HepG2 (cell line): Measurements from ENCODE around the gene CLP1. TPM values are rescaled to one million over a fixed set of nuclear protein-coding genes. Genes with fewer than 3 reads are reported as not detected.
A peak's percentile ranks its signal among the peaks of the same experiment; 100 is the strongest.

Experiments used
- ELF3 ChIP-seq: IDR thresholded peaks from 2 replicates; pipeline ENCODE4 v1.6.1; 2016; ENCODE audit warnings: missing genetic modification reagents, missing compliant biosample characterization
- FOXJ3 ChIP-seq: sonication (generic); formaldehyde crosslinking; IDR thresholded peaks from 2 replicates; pipeline ENCODE4 v1.4.0; 2020; ENCODE audit warnings: missing genetic modification reagents, mild to moderate bottlenecking, borderline replicate concordance
- HCFC1 ChIP-seq: fragments of 150-350 bp; IDR thresholded peaks from 2 replicates; pipeline ENCODE4 v1.6.1; 2014; ENCODE audit warnings: low read depth, low read length
- HNF4A ChIP-seq: sonication (generic); formaldehyde crosslinking; IDR thresholded peaks from 2 replicates; pipeline ENCODE4 v1.4.0; 2020; ENCODE audit warnings: missing genetic modification reagents
- IRX3 ChIP-seq: sonication (generic); formaldehyde crosslinking; IDR thresholded peaks from 2 replicates; pipeline ENCODE4 v1.8.1; 2023; ENCODE audit warnings: mild to moderate bottlenecking, low read depth, missing genetic modification reagents, borderline replicate concordance
- KDM3A ChIP-seq: IDR thresholded peaks from 2 replicates; pipeline ENCODE4 v1.6.1; 2018; ENCODE audit warnings: low read depth, missing compliant biosample characterization
- MBD4 ChIP-seq: IDR thresholded peaks from 2 replicates; pipeline ENCODE4 v1.6.1; 2012; ENCODE audit warnings: low read length, inconsistent platforms, borderline replicate concordance
- MYC ChIP-seq: sonication (generic); formaldehyde crosslinking; IDR thresholded peaks from 2 replicates; pipeline ENCODE4 v1.9.0; 2021; ENCODE audit warnings: missing genetic modification reagents, borderline replicate concordance
- NFE2 ChIP-seq: sonication (generic); formaldehyde crosslinking; IDR thresholded peaks from 2 replicates; pipeline ENCODE4 v1.4.0; 2020; ENCODE audit warnings: missing genetic modification reagents
- PAWR ChIP-seq: sonication (generic); formaldehyde crosslinking; IDR thresholded peaks from 2 replicates; pipeline ENCODE4 v1.4.0; 2020; ENCODE audit warnings: missing genetic modification reagents, mild to moderate bottlenecking, borderline replicate concordance
- PHF20 ChIP-seq: sonication (generic); formaldehyde crosslinking; IDR thresholded peaks from 2 replicates; pipeline ENCODE4 v1.5.0; 2020; ENCODE audit warnings: mild to moderate bottlenecking, missing genetic modification reagents
- TP53 ChIP-seq: sonication (generic); formaldehyde crosslinking; conservative IDR thresholded peaks from 2 replicates; pipeline ENCODE4 v1.4.0; 2020; ENCODE audit warnings: missing genetic modification reagents
- WIZ ChIP-seq: sonication (generic); formaldehyde crosslinking; IDR thresholded peaks from 2 replicates; pipeline ENCODE4 v1.5.1; 2020; ENCODE audit warnings: mild to moderate bottlenecking, missing genetic modification reagents
- ZFP90 ChIP-seq: sonication (generic); formaldehyde crosslinking; IDR thresholded peaks from 2 replicates; pipeline ENCODE4 v1.8.0; 2022; ENCODE audit warnings: missing genetic modification reagents, mild to moderate bottlenecking, inconsistent platforms, borderline replicate concordance
- ZMAT3 ChIP-seq: sonication (generic); formaldehyde crosslinking; conservative IDR thresholded peaks from 2 replicates; pipeline ENCODE4 v1.7.0; 2021; ENCODE audit warnings: missing genetic modification reagents
- ZNF552 ChIP-seq: sonication (generic); formaldehyde crosslinking; IDR thresholded peaks from 2 replicates; pipeline ENCODE4 v1.9.0; 2022; ENCODE audit warnings: missing genetic modification reagents, mild to moderate bottlenecking, borderline replicate concordance
- ZNF558 ChIP-seq: sonication (generic); formaldehyde crosslinking; IDR thresholded peaks from 2 replicates; pipeline ENCODE4 v1.9.0; 2022; ENCODE audit warnings: mild to moderate bottlenecking, missing genetic modification reagents, borderline replicate concordance
- polyA plus RNA-seq, 8 experiments: library from polyadenylated mRNA; depleted of rRNA in 3 of 8; stranded (reverse) in 7 of 8; unstranded in 1 of 8; fragments of >200 nt; fragmentation: Illumina TruSeq in 4 of 8; extraction: Trizol in 4 of 8; gene quantifications; 2 replicates each; pipeline versions ENCODE4 v1.2.1 to v1.2.3, GENCODE V29; 2011 to 2016; ENCODE audit warnings: low read depth in 4 of 8, missing spikeins in 1 of 8, mixed read lengths in 1 of 8; ENCODE audit not compliant: insufficient read depth in 1 of 8
- total RNA-seq, 5 experiments: library from RNA; depleted of rRNA; stranded (reverse); fragments of >200 nt; fragmentation: Illumina TruSeq; extraction: Trizol; gene quantifications; 2 replicates each; pipeline ENCODE4 v1.2.3, GENCODE V29; 2016; ENCODE audit warnings: low read depth in 1 of 5
- TF ChIP-seq, protein P1 (sequence below): sonication (generic); formaldehyde crosslinking; IDR thresholded peaks from 2 replicates; pipeline ENCODE4 v1.9.0; 2021; ENCODE audit warnings: missing genetic modification reagents, borderline replicate concordance
- TF ChIP-seq, protein P2 (sequence below): sonication (generic); formaldehyde crosslinking; IDR thresholded peaks from 2 replicates; pipeline ENCODE4 v1.5.0; 2020; ENCODE audit warnings: missing genetic modification reagents, mild to moderate bottlenecking, borderline replicate concordance
- TF ChIP-seq, protein P3 (sequence below): sonication (generic); formaldehyde crosslinking; IDR thresholded peaks from 2 replicates; pipeline ENCODE4 v1.8.0; 2022; ENCODE audit warnings: missing genetic modification reagents, mild to moderate bottlenecking, inconsistent platforms, borderline replicate concordance
- TF ChIP-seq, protein P4 (sequence below): sonication (generic); formaldehyde crosslinking; IDR thresholded peaks from 2 replicates; pipeline ENCODE4 v1.4.0; 2020; ENCODE audit warnings: missing genetic modification reagents

The CLP1 gene
- total and polyA plus RNA-seq, 2 of the 13 experiments (the other 11 are each of a cell fraction or from before 2014, with no cell fraction given): 14.6 to 24.8 TPM

DNA sequence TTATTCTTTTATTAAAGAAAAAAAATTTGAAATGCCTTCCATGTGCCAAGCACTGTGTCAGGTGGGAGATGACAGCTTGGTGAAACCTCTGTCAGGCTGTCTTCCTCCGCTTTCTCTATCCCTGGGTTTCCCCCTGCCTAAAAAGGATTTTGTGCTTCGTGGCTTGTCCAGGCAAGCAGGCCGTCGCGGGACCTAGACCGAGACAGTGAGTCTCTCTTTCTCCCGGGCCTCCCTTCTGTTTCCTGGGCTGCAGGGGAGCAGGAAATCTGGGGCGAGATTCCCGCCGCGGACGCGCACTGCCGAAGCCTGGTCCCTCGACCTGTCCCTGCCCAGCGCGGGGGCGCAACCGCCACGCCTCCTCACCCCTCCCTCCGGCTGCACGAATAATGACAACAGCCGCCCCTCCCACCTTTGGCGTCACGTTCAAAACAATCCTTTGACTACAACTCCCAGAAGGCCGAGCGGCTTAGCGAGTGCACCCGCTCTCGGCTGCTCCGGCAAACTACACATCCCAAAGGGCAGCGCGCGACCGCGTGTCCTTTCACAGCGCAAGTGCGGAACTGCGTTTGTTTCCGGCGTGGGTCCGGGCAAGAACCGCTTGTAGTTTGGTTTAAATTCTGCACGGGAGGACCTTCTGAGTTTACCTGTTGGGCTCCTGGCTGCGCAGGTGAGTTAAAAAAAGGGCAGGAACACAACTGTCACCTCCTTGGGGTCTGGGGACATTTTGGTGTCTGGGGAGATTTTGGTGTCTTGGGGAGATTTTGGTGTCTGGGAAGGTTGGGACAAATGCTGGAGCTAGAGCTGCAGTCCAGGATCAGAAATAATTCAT, at the start of gene CLP1 (continued):
- TF ChIP-seq, protein P1, sequence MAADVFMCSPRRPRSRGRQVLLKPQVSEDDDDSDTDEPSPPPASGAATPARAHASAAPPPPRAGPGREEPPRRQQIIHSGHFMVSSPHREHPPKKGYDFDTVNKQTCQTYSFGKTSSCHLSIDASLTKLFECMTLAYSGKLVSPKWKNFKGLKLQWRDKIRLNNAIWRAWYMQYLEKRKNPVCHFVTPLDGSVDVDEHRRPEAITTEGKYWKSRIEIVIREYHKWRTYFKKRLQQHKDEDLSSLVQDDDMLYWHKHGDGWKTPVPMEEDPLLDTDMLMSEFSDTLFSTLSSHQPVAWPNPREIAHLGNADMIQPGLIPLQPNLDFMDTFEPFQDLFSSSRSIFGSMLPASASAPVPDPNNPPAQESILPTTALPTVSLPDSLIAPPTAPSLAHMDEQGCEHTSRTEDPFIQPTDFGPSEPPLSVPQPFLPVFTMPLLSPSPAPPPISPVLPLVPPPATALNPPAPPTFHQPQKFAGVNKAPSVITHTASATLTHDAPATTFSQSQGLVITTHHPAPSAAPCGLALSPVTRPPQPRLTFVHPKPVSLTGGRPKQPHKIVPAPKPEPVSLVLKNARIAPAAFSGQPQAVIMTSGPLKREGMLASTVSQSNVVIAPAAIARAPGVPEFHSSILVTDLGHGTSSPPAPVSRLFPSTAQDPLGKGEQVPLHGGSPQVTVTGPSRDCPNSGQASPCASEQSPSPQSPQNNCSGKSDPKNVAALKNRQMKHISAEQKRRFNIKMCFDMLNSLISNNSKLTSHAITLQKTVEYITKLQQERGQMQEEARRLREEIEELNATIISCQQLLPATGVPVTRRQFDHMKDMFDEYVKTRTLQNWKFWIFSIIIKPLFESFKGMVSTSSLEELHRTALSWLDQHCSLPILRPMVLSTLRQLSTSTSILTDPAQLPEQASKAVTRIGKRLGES: no peak
- TF ChIP-seq NFE2 (CRISPR knock-in tag) (no peak), MBD4 (no peak), PAWR (CRISPR knock-in tag) (no peak), MYC (peak; percentile 98), WIZ (CRISPR knock-in tag) (peak; percentile 47; the same call in 1 of the 2 replicates), KDM3A (CRISPR knock-in tag) (peak; percentile 75; the same call in 1 of the 2 replicates), ELF3 (CRISPR knock-in tag) (peak; percentile 89; the same call in 1 of the 2 replicates), ZNF552 (CRISPR knock-in tag) (0 out of 2 replicates have a peak, but pooled peaks have one; percentile 35), FOXJ3 (peak; percentile 87; the same call in 1 of the 2 replicates), PHF20 (peak; percentile 89), ZFP90 (no peak), ZNF558 (CRISPR knock-in tag) (no peak), TP53 (0 out of 2 replicates have a peak, but pooled peaks have one; percentile 56), HCFC1 (peak; percentile 99), ZMAT3 (CRISPR knock-in tag) (peak; percentile 71; the same call in 1 of the 2 replicates), HNF4A (CRISPR knock-in tag) (no peak; the same call in 1 of the 2 replicates), IRX3 (CRISPR knock-in tag) (no peak; the same call in 1 of the 2 replicates)
- TF ChIP-seq, protein P2, sequence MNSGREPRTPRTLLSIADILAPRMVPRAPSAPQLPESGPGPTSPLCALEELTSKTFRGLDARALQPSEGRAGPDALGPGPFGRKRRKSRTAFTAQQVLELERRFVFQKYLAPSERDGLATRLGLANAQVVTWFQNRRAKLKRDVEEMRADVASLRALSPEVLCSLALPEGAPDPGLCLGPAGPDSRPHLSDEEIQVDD: no peak
- TF ChIP-seq, protein P3, sequence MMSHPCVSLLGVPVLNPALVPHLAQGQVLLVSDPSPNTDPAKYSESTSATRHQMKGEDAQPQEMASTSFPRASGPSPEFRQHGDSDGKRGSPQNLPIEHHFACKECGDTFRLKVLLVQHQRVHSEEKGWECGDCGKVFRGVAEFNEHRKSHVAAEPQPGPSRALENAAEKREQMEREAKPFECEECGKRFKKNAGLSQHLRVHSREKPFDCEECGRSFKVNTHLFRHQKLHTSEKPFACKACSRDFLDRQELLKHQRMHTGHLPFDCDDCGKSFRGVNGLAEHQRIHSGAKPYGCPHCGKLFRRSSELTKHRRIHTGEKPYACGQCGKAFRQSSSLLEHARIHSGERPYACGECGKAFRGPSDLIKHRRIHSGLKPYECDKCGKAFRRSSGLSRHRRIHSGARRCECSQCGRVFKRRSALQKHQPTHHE (CRISPR knock-in tag): peak; percentile 95
- TF ChIP-seq, protein P4, sequence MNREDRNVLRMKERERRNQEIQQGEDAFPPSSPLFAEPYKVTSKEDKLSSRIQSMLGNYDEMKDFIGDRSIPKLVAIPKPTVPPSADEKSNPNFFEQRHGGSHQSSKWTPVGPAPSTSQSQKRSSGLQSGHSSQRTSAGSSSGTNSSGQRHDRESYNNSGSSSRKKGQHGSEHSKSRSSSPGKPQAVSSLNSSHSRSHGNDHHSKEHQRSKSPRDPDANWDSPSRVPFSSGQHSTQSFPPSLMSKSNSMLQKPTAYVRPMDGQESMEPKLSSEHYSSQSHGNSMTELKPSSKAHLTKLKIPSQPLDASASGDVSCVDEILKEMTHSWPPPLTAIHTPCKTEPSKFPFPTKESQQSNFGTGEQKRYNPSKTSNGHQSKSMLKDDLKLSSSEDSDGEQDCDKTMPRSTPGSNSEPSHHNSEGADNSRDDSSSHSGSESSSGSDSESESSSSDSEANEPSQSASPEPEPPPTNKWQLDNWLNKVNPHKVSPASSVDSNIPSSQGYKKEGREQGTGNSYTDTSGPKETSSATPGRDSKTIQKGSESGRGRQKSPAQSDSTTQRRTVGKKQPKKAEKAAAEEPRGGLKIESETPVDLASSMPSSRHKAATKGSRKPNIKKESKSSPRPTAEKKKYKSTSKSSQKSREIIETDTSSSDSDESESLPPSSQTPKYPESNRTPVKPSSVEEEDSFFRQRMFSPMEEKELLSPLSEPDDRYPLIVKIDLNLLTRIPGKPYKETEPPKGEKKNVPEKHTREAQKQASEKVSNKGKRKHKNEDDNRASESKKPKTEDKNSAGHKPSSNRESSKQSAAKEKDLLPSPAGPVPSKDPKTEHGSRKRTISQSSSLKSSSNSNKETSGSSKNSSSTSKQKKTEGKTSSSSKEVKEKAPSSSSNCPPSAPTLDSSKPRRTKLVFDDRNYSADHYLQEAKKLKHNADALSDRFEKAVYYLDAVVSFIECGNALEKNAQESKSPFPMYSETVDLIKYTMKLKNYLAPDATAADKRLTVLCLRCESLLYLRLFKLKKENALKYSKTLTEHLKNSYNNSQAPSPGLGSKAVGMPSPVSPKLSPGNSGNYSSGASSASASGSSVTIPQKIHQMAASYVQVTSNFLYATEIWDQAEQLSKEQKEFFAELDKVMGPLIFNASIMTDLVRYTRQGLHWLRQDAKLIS (CRISPR knock-in tag): no peak
